SK-N-MC (cell line): ENCODE results near the gene MAP2K7.

ENCODE experiments used
- EZH2 ChIP-seq: fragments of 200-600 bp; sonication (generic); IDR thresholded peaks from one replicate; pipeline ENCODE4 v1.6.1; 2017; ENCODE audit warnings: antibody characterized with exemption
- FOXP2 ChIP-seq: optimal IDR thresholded peaks from 2 replicates; pipeline ENCODE3; 2011; ENCODE audit warnings: mild to moderate bottlenecking, moderate library complexity; ENCODE audit not compliant: insufficient read depth; ENCODE audit errors: extremely low read length, control extremely low read depth
- POLR2AphosphoS5 ChIP-seq: IDR thresholded peaks from 2 replicates; pipeline ENCODE4 v1.6.1; 2012; ENCODE audit warnings: mild to moderate bottlenecking, low read depth, low read length, borderline replicate concordance

GRCh38 chr19:7901337-7901736 is 2.3 kb upstream of the MAP2K7 start:
- TF ChIP-seq POLR2AphosphoS5 (no peak), EZH2 (no peak), FOXP2 (no peak)
